GM19452 (cell line): ENCODE data around the gene BCL3.
A peak's percentile ranks its signal among the peaks of the same experiment; 100 is the strongest.
"Not testable (repeated sequence)": the region's sequence is repeated elsewhere in the genome, so short reads cannot be mapped to it uniquely, and the experiment has no call there.

Experiments used
- ATAC-seq: cut with Tn5 transposase; IDR thresholded peaks from one replicate; pipeline ENCODE4 v1.9.1; 2021; ENCODE audit not compliant: unreplicated experiment

BCL3 gene

DNA sequence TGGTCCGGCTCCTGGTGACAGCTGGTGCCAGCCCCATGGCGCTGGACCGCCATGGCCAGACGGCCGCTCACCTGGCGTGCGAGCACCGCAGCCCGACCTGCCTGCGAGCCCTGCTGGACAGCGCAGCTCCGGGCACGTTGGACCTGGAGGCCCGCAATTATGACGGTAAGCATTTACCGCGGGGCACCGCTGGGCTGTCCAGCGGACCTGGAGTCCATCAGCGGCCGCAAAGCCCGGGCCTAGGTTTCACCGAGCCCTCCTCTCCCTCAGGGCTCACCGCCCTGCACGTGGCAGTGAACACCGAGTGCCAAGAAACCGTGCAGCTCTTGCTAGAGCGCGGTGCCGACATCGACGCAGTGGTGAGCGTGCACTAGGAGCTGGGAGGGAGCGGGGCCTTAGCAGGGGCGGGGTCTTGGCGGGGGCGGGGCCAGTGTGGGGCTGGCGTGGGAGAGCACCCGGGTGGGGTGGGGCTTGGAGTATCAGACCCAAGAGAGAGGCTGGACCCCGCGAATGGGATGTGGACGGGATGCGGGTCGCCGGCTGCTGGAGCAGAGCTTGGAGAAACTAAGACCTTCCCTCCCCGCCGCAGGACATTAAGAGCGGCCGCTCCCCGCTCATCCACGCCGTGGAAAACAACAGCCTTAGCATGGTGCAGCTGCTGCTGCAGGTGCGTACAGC lies 8.7 kb downstream of the BCL3 start:
- ATAC-seq, result no peak

DNA sequence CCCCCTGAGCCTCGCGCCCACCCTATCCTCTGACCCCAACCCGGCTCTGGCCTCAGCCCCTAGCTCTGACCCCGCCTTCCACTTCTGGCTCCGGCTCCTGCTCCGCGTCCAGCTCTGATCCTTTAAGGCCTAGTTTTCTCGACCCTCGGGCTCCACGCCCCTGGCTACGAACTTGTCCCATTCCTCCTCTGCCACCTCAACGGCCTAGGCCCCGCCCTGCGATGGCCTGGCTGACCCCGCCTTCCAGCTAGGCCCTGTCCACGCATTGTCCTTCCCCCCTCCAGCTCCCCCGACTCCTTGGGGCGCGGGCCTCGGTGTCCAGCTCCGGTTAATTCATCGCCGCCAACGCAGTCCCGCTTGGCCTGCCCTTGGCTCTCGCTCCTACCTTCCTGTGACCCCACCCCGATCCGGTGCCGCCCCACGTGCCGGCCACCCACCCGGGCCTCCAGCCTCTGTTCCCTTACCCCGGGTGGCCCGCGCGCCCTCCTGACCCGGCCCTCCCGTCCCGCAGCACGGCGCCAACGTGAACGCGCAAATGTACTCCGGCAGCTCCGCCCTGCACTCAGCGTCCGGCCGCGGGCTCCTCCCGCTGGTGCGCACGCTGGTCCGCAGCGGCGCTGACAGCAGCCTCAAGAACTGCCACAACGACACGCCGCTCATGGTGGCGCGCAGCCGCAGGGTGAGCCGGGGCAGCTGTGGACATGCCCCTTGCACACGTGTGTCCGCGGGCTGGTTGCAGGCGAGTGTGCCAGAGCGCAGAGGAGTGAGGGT lies 9.4 kb downstream of the BCL3 start:
- ATAC-seq, result no peak

DNA sequence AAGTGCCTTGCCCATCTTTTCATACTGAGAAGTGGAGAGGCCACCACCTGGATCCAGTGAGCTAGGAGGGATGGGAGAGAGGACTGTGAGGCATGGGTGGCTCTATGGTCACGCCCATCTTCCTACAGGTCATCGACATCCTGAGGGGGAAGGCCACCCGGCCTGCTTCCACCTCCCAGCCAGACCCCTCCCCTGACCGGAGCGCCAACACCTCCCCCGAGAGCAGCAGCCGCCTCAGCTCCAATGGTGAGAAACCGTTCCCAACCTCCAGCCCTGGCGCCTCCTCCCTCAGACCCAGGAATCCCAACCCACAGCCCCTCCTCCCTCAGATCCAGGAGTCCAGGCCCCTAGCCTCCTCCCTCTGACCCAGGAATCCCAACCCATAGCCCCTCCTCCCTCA lies 10.1 kb downstream of the BCL3 start:
- no peak for ATAC-seq

DNA sequence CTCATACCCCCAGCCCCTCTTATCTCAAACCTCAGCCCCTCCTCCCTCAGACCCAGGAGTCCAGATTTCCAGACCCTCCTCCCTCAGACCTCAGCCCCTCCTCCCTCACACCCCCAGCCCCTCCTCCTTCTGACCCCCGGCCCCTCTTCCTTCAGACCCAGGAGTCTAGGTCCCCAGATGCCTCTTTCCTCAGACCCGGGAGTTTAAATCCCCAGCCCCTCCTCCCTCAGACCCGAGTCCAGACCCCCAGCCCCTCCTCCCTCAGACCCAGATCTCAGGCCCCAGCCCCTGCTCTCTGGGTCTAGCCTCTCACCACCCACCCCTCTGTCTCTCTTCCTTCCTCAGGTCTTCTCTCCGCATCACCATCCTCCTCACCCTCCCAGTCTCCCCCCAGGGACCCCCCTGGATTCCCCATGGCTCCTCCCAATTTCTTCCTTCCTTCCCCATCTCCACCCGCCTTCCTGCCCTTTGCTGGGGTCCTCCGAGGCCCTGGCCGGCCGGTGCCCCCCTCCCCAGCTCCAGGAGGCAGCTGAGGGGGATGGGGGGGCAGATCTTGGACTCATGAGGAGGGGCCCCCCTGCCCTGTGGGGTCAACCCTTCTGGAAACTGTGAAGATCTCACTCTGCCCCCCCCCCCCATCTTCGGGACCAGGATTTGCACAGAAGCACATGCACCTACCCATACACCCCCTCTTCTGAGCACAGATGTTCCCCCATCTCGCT lies 10.7 kb downstream of the BCL3 start:
- no peak for ATAC-seq

DNA sequence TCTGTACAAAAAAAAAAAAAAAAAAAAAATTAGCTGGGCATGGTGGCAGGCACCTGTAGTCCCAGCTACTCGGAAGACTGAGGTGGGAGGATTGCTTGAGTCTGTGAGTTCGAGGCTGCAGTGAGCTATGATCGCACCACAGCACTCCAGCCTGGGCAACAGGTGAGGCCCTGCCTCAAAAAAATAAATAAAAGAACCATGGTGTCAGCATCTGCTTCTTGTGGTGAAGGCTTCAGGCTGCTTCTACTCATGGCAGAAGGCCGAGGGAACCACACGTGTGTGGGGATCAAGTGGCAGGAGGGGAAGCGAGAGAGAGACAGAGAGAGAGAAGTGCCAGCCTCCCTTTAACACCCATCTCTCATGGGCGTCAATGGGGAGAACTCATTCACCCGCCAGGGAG lies 13.5 kb downstream of the BCL3 start:
- ATAC-seq, result no peak

DNA sequence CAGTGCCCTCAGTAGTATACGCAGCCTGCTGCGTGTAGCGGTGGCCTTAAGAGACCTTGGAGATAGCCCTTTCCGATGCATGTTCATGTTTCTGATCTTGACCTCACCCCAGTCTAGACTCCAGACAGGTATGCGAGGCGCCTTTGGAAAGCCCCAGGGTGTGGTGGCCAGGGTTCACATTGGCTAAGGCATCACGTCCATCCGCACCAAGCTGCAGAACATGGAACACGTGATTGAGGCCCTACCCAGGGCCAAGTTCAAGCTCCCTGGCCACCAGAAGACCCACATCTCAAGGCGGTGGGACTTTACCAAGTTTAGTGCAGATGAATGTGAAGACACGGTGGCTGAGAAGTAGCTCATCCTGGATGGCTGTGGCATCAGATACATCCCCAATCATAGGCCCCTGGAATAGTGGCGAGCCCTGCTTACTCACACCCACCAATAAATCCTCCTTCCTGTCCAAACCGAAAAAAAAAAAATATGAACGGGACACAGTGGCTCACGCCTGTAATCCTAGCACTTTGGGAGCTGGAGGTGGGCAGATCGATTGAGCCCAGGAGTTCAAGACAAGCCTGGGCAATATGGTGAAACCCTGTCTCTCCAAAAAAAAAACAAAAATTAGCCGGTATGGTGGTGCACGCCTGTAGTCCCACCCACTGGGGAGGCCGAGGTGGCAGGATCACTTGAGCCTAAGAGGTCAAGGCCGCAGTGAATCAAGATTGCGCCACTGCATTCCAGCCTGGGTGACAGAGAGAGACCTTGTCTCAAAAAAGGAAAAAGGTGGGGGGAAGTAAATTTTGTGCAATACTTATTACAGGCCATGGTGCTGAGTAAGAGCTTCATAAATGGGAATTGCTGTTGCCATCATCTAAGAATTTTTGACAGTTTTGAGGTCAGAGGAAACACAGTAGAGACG lies 16.8 kb downstream of the BCL3 start:
- ATAC-seq, result no peak

DNA sequence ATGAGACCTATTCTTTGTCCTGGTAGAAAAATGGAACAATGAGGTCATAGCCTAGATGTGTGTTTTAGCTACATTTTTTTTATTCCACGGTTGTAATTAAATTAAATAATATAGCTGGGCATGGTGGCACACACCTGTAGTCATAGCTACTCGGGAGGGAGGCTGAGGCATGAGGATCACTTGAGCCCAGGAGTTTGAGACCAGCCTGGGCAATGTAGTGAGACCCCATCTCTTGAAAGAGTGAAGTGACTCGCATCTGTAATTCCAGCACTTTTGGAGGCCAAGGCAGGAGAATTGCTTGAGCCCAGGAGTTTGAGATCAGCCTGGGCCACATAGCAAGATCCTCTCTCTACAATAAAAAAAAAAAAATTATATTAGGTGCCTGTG lies 17.4 kb downstream of the BCL3 start:
- no peak for ATAC-seq

DNA sequence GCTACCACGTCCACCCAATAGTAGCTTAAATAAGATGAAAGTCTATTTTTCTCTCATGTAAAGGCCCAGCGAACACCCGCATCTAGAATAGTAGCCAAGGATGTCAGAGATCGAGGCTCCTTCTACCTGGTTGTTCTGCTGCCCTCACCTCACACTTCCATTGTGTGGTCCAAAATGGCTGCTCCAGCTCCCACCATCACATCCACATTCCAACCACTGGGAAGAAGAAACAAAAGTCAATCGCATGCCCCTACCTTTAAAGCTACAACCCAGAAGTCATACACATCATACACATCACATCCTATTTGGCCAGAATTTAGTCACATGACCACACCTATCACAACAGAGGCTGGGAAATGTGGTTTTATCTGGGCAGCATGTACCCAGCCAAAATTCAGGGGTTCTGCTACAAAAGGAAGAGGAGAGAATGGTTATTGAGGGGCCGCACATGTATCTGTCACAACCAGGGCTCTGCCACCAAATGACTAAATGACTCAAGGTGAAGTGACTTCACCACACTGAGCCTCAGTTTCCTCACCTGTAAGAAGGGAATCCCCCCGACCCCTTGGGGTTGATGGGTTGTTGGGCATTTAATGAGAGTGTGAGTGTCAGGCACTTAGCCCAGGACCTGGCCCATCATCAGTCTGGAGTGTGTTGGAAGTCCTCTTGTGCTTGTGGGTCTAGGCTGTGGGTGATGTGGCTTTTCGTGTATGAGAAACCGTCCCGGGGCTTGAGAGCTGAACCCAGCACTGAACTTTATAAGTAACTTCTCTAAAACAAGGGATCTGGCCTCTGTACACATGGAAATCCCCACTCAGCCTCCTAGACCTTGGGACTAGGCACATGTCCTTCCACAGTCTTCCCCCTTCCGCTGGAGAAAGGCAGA lies 19.0 kb downstream of the BCL3 start:
- ATAC-seq, result no peak

DNA sequence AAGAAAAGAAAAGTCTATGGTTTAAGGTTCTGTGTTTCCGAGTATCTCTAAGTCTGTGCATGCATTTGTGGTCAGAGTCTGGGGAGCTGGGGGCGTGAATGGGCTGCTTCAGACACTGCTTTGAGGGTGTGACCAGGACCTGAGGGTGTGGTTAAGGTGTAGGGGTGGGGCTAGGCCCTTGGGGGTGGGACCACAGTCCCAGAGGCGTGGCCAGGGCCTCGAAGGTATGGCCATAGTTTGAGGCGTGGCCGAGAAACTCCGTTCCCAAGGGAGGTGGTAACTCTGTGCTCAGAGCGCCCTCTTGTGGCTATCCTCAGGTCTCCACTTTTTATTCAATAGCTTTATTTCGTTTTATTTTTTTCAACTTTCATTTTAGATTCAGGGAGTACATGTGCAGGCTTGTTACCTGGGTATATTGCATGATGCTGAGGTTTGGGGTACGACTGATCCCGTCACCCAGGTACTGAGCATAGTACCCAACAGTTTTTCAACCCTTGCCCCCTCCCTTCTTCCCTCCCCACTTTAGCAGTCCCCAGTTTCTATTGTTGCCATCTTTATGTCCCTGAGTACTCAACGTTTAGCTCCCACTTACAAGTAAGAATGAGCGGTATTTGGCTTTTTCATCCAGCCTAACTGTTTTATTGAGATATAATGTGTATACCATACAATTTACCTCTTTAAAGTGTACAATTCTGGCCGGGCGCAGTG lies 22.2 kb downstream of the BCL3 start:
- ATAC-seq, result peak; percentile 95

DNA sequence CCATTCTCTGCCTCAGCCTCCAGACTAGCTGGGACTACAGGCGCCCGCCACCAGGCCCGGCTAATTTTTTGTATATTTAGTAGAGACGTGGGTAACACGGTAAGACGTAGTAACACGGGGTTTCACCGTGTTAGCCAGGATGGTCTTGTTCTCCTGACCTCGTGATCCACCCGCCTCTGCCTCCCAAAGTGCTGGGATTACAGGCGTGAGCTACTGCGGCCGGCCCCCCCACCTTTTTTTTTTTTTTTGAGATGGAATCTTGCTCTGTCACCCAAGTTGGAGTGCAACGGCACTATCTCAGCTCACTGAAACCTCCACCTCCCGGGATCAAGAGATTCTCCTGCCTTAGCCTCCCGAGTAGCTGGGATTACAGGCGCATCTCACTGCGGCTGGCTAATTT lies 23.6 kb downstream of the BCL3 start:
- not testable (repeated sequence) for ATAC-seq

DNA sequence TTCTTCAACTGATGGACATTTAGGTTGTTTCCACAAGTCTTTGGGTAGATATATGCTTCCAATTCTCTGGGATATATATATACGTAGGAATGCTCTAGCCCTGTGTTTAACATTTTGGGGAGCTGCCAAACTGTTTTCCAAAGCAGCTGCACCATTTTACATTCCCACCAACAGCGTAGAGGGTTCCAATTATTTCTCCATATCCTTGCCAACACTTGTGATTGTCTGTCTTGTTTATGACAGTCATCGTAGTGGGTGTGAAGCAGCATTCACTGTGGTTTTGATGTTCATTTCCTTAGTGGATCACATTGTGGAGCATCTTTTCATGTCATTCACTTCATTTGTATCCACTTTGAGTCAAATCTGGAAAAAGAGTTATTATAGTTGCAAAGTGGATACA lies 24.5 kb downstream of the BCL3 start:
- no peak for ATAC-seq

DNA sequence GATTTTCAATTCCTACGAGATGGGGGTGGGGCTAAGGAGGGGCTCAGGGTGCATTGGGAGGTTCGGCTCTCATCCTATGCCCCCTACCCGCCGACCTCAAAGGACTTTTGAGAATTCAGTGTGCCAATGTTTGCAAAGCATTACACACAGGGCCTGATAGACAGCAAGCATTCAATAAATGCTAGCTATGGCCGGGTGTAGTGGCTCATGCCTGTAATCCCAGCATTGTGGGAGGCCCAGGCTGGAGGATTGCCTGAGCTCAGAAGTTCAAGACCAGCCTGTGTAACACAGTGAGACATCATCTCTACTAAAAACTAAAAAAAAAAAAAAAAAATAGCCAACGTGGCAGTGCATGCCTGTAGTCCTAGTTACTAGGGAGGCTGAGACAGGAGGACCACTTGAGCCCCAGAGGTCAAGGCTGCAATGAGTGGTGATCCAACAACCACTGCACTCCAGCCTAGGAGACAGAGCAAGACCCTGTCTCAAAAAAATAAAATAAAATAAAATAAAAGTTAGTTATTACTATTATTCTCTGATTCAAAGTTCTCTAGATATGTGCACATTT lies 27.2 kb downstream of the BCL3 start:
- no peak for ATAC-seq

DNA sequence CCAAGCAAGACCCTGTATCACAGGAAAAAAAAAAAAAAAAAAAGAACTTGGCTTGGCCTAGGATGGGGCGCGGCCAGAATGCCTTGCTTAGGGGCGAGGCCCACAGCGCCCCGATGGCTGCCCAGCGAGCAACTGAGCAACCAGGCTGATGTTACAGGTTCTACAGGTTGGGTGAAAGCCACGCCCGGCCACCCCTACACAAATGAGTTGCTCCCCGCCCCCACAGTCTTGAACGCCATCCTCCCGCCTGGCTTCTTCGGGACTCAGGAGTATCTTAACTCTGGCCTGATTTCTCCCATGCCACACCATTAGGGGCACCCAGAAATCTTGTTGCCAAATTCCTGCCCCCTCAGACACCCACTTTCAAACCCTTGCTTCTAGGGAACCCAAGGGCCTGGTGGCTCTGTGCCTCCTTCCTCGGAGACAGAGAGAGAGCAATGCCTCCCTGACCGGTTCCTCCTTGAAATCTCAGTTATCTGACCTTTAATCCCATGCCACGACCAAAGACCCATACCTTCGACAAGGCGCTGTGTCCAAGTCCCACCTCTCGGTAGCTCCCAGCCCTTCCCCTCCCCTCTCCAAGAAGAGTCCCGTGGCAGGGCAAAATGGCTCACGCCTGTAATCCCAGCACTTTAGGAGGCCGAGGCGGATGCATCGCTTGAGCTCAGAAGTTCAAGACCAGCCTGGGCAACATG lies 28.0 kb downstream of the BCL3 start:
- no peak for ATAC-seq

DNA sequence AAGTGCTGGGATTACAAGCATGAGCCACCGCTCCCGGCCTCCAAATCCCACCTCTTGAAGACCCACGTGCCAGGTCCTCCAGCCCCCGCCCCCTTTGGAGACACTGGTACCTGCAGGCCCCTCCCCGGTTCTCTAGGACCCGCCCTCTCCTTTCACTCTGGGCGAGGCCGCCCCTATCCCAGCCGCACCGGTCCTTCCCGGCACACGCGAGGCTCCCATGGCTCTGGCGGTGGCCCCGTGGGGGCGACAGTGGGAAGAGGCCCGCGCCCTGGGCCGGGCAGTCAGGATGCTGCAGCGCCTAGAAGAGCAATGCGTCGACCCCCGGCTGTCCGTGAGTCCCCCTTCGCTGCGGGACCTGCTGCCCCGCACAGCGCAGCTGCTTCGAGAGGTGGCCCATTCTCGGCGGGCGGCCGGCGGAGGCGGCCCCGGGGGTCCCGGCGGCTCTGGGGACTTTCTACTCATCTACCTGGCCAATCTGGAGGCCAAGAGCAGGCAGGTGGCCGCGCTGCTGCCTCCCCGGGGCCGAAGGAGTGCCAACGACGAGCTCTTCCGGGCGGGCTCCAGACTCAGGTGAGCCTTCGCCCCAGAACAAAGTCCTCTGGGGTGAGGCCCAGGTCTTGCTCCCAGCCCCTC lies 29.3 kb downstream of the BCL3 start, which contains the start of gene CBLC:
Gene CBLC (plus strand): TSS at position 176 of the 633 bp plus-strand sequence. CDS start 42 bp downstream, at position 218.
- no peak for ATAC-seq

DNA sequence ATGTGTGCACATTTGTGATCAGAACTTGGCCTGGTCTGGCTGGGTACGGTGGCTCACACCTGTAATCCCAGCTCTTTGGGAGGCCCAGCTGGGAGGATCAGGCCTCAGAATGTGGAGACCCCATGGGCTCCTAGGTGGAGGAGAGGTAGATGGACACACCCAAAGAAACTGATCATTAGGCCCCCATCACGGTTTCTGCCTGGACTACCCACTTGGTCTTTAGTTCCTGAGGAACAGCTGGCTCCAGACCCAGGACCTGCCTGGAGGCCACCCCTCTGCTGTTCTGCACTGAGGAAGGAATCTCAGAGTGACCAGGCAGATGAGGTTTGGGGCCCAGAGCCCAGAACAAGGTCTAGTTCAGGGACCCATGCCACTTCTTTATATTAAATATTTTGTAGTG lies 30.6 kb downstream of the BCL3 start:
- ATAC-seq, result no peak

DNA sequence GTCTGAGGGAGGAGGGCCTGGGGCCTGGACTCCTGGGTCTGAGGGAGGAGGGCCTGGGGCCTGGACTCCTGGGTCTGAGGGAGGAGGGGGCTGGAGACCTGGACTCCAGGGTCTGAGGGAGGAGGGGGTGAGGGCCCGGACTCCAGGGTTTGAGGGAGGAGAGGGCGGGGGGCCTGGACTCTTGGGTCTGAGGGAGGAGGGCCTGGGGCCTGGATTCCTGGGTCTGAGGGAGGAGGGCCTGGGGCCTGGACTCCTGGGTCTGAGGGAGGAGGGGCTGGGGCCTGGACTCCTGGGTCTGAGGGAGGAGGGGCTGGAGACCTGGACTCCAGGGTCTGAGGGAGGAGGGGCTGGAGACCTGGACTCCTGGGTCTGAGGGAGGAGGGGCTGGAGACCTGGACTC lies 33.2 kb downstream of the BCL3 start:
- not testable (repeated sequence) for ATAC-seq

DNA sequence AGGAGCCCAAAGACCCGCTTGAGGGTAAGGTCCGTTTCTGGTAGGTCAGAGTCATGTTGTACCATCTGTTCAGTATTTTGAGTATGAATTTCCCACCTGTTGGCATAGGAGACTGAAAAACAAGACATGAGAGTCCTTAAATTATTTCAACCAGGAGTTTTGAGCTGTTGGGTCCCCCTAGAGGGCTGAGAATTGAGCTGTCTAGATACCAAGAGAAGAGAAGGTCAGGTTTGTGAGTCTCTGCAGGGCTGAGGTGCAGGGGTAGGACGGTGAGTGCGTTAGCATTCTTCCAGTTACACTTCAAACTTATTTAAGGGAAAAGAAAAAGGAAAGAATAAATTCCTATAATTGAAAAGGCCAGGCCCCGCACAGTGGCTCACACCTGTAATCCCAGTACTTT lies 34.2 kb downstream of the BCL3 start:
- ATAC-seq, result no peak

DNA sequence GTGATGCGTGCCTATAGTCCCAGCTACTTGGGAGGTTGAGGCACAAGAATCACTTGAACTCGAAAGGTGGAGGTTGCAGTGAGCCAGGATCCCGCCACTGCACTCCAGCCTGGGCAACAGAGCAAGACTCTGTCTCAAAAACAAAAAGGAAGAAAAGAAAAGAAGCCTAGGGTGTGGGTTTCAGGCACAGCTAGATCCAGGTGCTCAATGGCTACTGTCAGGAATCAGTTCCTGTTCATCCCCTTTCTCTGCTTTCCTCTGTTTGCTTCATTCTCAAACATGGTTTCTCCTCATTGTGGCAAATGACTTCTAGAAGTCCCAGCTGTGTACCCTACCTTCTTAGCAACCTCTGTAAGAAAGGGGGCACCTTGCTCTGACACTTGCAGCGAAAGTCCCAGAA lies 35.0 kb downstream of the BCL3 start:
- ATAC-seq, result no peak
